GM18498 (cell line): ENCODE measurements around the gene ATP5F1B.

Source experiments
- ATAC-seq: cut with Tn5 transposase; IDR thresholded peaks from one replicate; pipeline ENCODE4 v1.9.1; 2021; ENCODE audit warnings: mild to moderate bottlenecking, moderate library complexity; ENCODE audit not compliant: unreplicated experiment

Gene ATP5F1B

GRCh38 chr12:56645717-56646446 is at the start of gene ATP5F1B:
ATP5F1B (minus strand) TSS chr12:56645984; CDS start chr12:56645963, 21 bp downstream.
- peak; percentile 99 for ATAC-seq

- ATAC-seq, result no peak
These were observed 48.4 kb upstream of the ATP5F1B start for GRCh38 chr12:56694161-56694560.

GRCh38 chr12:56688846-56689109 is 43.0 kb upstream of the ATP5F1B start:
- no peak for ATAC-seq

- ATAC-seq, result peak; percentile 70
These were observed 42.5 kb upstream of the ATP5F1B start, which contains the start of gene PTGES3 for GRCh38 chr12:56688129-56688845. PTGES3 (minus strand) TSS chr12:56688284; CDS start chr12:56687999, 285 bp downstream.

- peak; percentile 36 for ATAC-seq
These were observed 41.7 kb upstream of the ATP5F1B start for GRCh38 chr12:56687223-56688128.

- no peak for ATAC-seq
These were observed 39.1 kb upstream of the ATP5F1B start for GRCh38 chr12:56684745-56685359.

- no peak for ATAC-seq
These were observed 36.5 kb upstream of the ATP5F1B start for GRCh38 chr12:56682323-56682722.

GRCh38 chr12:56679883-56680575 is 34.2 kb upstream of the ATP5F1B start:
- ATAC-seq, result no peak

GRCh38 chr12:56678852-56679251 is 33.1 kb upstream of the ATP5F1B start:
- no peak for ATAC-seq

GRCh38 chr12:56677680-56678079 is 31.9 kb upstream of the ATP5F1B start:
- ATAC-seq, result peak; percentile 68

GRCh38 chr12:56676851-56677580 is 31.2 kb upstream of the ATP5F1B start:
- ATAC-seq, result no peak

GRCh38 chr12:56671608-56672007 is 25.8 kb upstream of the ATP5F1B start:
- no peak for ATAC-seq

- no peak for ATAC-seq
These were observed 25.1 kb upstream of the ATP5F1B start for GRCh38 chr12:56670836-56671235.

- ATAC-seq, result no peak
These were observed 22.3 kb upstream of the ATP5F1B start for GRCh38 chr12:56668197-56668457.

GRCh38 chr12:56661979-56662638 is 16.3 kb upstream of the ATP5F1B start:
- ATAC-seq, result no peak

GRCh38 chr12:56661560-56661959 is 15.8 kb upstream of the ATP5F1B start:
- no peak for ATAC-seq

- no peak for ATAC-seq
These were observed 13.1 kb upstream of the ATP5F1B start for GRCh38 chr12:56658921-56659320.

- ATAC-seq, result peak; percentile 55
These were observed 11.9 kb upstream of the ATP5F1B start for GRCh38 chr12:56657416-56658379.
